ENCODE results near the gene TAS2R31. TPM values are rescaled to one million over a fixed set of nuclear protein-coding genes. Genes with fewer than 3 reads are reported as not detected.

Gene TAS2R31
- total RNA-seq = 4.3 and 5.3 TPM in 2 replicates

- CTCF ChIA-PET = no interaction called here
- TF ChIP-seq CTCF (IDR thresholded peaks at IDR 0.05) = no peak
- DNase-seq (no peak), ATAC-seq (ENCODE audit: low read depth) (no peak)
- intact Hi-C loops (cut with micrococcal nuclease) = no loop called here
- Mint-ChIP-seq H3K36me3 (ENCODE audit: low read depth) (peaks cover 31% of the 10 kb centered on the region), H3K4me1 (no peaks in the 10 kb centered on the region), H3K9me3 (no peaks in the 10 kb centered on the region), H3K4me3 (no peak within 1 kb of the TSS), H3K27me3 (no peaks in the 10 kb centered on the region), H3K27ac (no peak within 1 kb of the TSS)
- POLR2A ChIA-PET = no interaction called here
Observed at GRCh38 chr12:11031307-11031706, at the start of gene TAS2R31. TAS2R31 (minus strand) TSS chr12:11031407; CDS start chr12:11031335, 72 bp downstream.

GRCh38 chr12:11078246-11078645, 47.0 kb upstream of the TAS2R31 start:
- Mint-ChIP-seq H3K27me3 (no peaks in the 10 kb centered on the region), H3K27ac (no peak overlapping the region), H3K4me1 (peaks cover 7% of the 10 kb centered on the region), H3K4me3 (no peak overlapping the region), H3K9me3 (peaks cover 7% of the 10 kb centered on the region), H3K36me3 (ENCODE audit: low read depth) (peaks cover 11% of the 10 kb centered on the region)
- ChIA-PET CTCF (no interaction called here), POLR2A (no interaction called here)
- ATAC-seq (ENCODE audit: low read depth) (no peak), DNase-seq (no peak)
- intact Hi-C loops (cut with micrococcal nuclease) = no loop called here
- no peak for TF ChIP-seq CTCF (IDR thresholded peaks at IDR 0.05)

GRCh38 chr12:11075642-11076041, 44.4 kb upstream of the TAS2R31 start:
- Mint-ChIP-seq H3K27me3 (no peaks in the 10 kb centered on the region), H3K27ac (no peak overlapping the region), H3K4me3 (no peak overlapping the region), H3K4me1 (peaks cover 18% of the 10 kb centered on the region), H3K36me3 (ENCODE audit: low read depth) (peaks cover 14% of the 10 kb centered on the region), H3K9me3 (peaks cover 3% of the 10 kb centered on the region)
- POLR2A ChIA-PET = interaction anchor here (0.7 kb wide), 1 partner anchor 33 kb away, joined by 3 read pairs; no protein-coding TSS in a partner anchor
- ATAC-seq (ENCODE audit: low read depth) = no peak
- intact Hi-C loops (cut with micrococcal nuclease) = no loop called here
- TF ChIP-seq CTCF (IDR thresholded peaks at IDR 0.05) = no peak
- DNase-seq = no peak
- CTCF ChIA-PET = no interaction called here

GRCh38 chr12:11071414-11071813, 40.2 kb upstream of the TAS2R31 start:
- Mint-ChIP-seq H3K36me3 (ENCODE audit: low read depth) (peaks cover 12% of the 10 kb centered on the region), H3K4me3 (no peak overlapping the region), H3K27me3 (no peaks in the 10 kb centered on the region), H3K27ac (no peak overlapping the region), H3K9me3 (no peaks in the 10 kb centered on the region), H3K4me1 (peaks cover 29% of the 10 kb centered on the region)
- TF ChIP-seq CTCF (IDR thresholded peaks at IDR 0.05) = no peak
- DNase-seq = no peak
- intact Hi-C loops (cut with micrococcal nuclease) = no loop called here
- ChIA-PET CTCF (no interaction called here), POLR2A (no interaction called here)
- no peak for ATAC-seq (ENCODE audit: low read depth)

GRCh38 chr12:11070999-11071398, 39.8 kb upstream of the TAS2R31 start:
- no peak for ATAC-seq (ENCODE audit: low read depth)
- Mint-ChIP-seq H3K4me3 (no peak overlapping the region), H3K27ac (no peak overlapping the region), H3K27me3 (no peaks in the 10 kb centered on the region), H3K9me3 (no peaks in the 10 kb centered on the region), H3K36me3 (ENCODE audit: low read depth) (peaks cover 12% of the 10 kb centered on the region), H3K4me1 (peaks cover 29% of the 10 kb centered on the region)
- ChIA-PET CTCF (no interaction called here), POLR2A (no interaction called here)
- intact Hi-C loops (cut with micrococcal nuclease) = no loop called here
- no peak for TF ChIP-seq CTCF (IDR thresholded peaks at IDR 0.05)
- DNase-seq = no peak
